GM18870 (cell line): ENCODE results near the gene SGCD.

ENCODE experiments used
- ATAC-seq: cut with Tn5 transposase; IDR thresholded peaks from one replicate; pipeline ENCODE4 v1.9.1; 2021; ENCODE audit warnings: moderate library complexity; ENCODE audit not compliant: unreplicated experiment

The SGCD gene

DNA sequence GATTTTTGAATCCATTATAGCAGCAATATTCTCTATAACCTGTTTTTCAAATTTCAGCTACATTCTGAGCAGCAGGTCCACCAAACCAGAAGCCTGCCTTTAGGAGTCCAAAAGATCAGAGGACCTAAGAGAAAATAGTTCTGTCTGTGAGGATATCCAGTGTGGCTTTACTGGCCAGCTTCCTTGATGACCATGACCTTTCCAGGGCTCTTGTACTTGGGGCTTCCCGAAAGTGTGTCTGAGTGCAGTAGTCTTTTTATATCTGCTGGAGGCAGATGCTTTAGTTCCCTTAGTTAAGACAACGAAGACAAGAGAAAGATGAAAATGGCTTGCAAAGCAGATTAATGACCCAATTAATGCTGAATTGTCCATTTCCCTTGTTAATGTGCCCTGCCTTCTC is 72.4 kb downstream of the SGCD start:
- no peak for ATAC-seq

DNA sequence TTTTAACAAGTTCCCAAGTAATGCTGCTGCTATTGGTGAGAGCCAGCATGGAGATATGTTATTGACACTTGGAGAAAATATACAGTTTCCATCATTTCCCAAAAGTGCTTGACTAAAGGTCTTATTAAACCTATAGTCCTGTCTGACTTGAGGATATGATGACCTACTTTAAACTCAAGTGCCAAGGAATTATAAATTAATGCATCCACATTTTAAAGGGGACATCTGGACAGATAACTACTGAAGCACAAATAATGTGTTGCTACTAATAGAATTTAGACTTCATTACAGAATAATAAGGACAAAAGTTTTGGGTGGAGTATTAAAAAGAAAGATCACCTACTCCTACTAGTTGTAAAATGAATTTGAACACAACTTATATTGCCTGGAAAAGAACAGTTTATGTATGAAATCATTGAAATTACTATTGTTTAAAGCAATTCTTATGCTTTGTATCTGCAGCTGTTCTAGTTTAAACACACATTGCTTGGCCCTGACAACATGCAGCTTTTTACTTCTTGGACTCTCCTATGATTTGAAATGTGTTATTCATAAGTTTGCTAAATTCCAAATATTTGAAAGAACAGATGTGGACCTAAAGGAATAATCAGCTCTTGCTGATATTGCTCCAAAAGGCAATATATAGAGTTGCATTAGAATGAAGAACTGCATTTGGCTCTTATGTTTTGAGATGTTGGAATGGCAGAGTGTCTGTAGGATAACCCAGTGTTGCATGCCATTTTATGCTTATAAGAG is 73.4 kb downstream of the SGCD start:
- ATAC-seq, result no peak

- ATAC-seq, result peak; percentile 1
Measured at GRCh38 chr5:156401804-156402203, 74.8 kb downstream of the SGCD start.

DNA sequence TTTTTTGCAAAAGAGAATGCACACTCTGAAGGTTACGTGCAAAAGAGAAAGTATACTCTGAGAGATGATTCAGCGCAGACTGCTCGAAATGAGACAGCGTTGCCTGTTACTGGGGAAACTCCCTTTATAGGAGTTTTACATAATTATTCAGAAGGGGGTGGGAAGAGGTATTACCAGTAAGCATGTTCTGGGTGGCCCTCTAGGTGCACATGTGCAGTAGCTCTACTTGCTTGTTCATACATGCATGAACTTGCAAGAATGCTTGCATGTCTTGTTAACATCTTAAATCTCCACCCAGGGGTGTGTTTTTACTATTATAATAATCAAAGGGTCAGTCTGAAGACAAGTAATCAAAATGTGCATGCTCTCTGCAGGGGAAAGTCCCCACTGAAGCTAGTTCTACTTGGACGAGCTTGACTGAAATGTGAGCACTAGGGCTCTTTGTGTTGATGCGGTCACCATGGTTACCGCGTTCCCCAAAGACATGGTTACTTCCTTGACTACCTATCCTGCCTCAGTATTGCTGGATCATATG is 75.5 kb downstream of the SGCD start:
- peak; percentile 98 for ATAC-seq

- no peak for ATAC-seq
Measured at GRCh38 chr5:156405988-156406387, 79.0 kb downstream of the SGCD start.

DNA sequence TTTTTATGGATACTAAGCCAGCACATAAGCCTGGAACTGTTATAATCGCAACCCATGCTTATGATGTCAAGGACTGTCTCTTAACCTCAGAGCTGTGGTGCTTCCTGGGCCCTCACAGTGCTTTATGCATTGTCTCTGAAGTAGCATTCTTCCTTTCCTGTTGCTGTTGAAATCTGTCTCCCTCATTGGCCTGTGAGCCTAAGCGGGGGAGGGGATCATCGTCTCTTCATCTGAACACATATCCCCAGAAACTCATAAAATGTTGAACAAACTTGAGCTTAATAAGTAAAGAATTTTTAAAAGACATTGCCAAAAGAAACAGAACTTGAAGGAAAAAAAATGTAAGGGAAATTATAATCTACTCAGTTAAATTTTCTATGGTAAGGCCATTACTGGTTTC is 80.3 kb downstream of the SGCD start:
- no peak for ATAC-seq

DNA sequence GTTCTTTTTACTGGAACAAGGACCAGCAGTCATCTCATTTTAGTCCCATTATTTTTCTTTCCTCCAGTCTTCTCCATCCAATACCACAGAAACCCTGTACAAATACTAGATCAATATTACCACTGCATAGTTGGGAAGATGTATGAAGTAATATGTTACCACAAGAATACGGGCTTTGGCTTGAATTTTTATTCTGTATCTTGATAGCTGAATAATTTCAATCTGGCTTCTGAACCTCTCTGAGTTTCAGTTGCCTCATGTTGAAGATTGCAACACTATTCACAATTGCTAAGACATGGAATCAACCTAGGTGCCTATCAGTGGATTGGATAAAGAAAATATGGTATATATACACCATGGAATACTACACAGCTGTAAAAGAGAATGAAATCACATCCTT is 82.9 kb downstream of the SGCD start:
- ATAC-seq, result no peak

DNA sequence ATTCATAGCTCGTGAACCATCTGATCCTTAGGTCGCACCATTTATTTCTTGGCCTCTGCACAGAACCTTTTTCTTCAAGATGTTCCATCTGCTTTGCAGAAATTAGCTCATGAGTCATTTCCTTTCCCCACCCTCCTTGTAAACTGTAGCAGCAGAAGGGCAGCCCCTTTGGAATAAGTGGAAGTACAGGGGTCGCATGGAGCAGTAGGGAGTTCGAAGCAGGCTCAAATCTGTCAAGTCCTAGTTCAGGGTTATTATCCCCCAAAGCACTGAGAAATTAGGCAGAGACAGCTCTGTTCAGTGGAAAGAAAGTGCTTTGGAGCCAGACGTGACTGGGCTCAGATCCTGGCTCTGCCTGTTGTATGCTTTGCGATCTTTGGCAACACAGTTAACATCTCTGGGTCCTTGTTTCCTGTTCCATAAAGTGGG is 84.2 kb downstream of the SGCD start:
- ATAC-seq, result no peak

DNA sequence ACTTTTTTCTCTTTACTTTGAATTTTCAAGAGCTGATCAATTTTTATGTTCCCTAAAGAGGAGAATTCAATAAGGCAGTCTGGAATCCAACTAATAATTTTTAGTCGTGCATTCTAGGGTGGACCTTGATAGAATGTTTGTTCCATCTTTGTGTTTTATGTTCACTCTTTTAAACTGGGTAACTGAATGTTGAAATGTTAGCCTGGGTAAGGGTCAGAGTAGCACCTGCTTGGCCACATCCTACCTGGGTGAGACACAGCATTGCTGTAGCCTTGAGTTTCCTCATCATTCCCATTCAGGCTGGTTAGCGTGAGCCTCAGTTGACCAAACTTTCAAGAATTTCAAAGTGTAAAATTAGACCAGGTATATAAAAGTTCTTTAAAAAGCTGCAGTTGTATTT is 85.0 kb downstream of the SGCD start:
- no peak for ATAC-seq

DNA sequence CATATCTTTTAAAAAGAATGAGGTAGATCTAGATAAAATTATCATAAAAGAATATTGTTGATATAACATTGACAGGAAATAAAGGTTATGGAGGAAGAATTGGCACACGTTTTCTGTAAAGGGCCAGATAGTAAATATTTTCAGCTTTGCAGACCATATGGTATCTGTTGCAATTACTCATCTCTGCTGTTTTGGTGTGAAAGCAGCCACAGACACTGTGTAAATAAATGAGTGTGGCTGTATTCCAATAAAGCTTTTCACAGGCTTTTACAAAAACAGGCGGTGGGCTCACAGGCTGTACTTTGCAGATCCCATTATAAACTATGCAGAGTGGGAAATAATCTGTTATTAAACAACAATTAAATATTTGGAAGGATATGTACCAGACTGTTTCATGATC is 87.4 kb downstream of the SGCD start:
- ATAC-seq, result no peak

DNA sequence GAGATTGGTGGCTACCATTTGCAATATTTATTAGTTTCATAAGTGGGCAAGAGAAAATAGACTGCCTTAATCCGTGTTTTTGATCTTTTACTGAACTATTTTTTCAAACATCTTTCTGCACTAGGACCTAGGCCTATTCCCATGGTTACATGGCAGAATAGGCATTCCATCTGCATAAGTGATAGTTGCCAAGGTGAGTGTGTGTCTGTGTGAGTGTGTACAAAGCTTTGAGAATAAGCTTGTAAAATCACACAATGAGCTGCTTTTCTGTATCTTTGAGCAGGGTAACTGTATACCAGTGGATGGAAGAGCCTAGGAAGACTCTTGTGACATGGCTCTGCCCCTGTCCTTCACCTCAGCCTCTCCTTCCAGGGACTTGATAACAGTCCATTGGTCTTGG is 92.7 kb downstream of the SGCD start:
- ATAC-seq, result no peak

- no peak for ATAC-seq
Measured at GRCh38 chr5:156420665-156421064, 93.7 kb downstream of the SGCD start.

- ATAC-seq, result no peak
Measured at GRCh38 chr5:156421798-156422197, 94.8 kb downstream of the SGCD start.

- no peak for ATAC-seq
Measured at GRCh38 chr5:156423597-156423996, 96.6 kb downstream of the SGCD start.

- ATAC-seq, result no peak
Measured at GRCh38 chr5:156427315-156427714, 100.4 kb downstream of the SGCD start.

DNA sequence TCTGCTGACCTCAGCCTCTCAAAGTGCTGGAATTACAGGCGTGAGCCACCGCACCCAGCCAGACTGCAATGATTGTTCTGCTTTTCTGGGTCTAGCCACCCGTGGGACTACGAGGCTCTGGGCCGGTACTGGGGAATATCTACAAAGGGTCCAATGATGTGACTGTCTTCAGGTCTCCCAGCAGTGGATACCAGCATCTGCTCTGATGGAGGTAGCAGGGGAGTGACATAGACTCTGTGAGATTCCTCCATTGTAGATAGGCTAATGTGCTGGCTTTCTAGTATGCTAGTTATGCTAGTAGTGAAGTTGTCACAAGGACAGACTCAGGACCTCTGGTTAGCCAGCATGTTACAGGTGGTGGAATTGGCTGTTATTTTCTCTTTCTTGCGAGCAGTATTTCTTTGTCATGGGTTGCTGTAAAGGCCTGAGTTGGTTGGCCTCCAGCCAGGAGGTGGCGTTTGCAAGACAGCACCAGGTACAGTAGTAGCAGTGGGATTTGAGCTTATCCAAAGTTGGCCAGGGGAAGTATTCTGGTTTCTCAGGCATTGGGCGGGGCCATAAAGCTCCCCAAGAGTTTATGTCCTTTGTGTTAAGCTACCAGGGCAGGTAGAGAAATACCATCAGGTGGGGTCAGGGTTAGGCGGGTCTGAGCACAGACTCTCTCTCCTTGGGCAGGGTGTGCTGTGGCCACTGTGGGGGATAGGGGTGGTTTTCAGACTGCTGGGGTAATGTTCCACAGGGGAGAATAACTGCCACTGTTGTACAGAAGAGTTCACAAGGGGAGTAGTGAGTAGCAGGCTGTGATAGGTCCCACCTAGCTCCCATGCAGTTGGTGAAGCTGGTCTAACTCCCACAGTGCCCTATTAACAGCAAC is 105.2 kb downstream of the SGCD start:
- no peak for ATAC-seq

- no peak for ATAC-seq
Measured at GRCh38 chr5:156432830-156433105, 105.8 kb downstream of the SGCD start.

GRCh38 chr5:156434471-156434870 is 107.5 kb downstream of the SGCD start:
- ATAC-seq, result no peak

- no peak for ATAC-seq
Measured at GRCh38 chr5:156435101-156435500, 108.1 kb downstream of the SGCD start.

- ATAC-seq, result no peak
Measured at GRCh38 chr5:156438076-156438475, 111.1 kb downstream of the SGCD start.

DNA sequence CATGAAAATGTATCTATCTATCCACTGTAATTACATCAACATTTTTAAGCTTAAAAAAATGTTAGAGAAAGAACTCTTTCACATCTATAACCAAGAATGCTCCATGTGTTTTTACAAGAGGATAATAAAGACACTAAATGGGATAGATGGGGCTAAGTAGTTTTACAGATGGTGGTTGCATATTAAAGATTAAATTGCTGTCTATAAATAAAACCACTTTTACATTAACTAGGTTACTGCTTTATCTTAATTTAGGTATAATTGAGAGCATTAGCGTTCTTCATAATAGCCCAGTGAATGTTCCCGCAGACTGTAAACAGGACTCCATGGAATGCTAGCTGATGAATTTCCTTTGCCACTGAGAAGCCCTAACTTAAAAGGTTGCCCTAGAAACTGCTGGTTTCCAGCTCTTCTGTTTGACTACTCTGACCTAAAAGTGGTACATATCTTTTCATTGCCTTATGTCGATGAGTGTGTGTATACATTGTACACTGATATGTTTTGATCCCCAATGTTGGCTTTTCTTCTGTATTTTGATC is 117.9 kb downstream of the SGCD start:
- ATAC-seq, result no peak

DNA sequence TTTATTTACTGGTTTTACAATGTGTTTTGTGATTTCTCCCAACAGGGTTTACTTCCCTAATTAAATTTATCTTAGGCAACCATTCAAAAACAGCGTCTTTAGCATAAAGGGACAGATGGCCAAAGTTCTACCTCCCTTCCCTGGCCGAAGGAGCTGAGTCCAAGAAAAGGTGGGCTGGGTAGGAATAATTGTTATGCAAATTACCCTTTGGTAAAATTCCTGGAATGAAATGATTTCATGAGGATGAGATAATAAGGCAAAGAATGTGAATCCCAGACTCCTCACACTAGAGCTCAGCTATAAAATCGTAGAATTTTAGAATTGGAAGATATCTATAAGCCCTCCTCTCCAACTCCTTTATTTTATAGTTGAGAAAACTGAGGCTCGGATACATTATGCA is 119.6 kb downstream of the SGCD start:
- ATAC-seq, result no peak
